ENCODE results near the gene IQSEC1.

IQSEC1 gene

DNA sequence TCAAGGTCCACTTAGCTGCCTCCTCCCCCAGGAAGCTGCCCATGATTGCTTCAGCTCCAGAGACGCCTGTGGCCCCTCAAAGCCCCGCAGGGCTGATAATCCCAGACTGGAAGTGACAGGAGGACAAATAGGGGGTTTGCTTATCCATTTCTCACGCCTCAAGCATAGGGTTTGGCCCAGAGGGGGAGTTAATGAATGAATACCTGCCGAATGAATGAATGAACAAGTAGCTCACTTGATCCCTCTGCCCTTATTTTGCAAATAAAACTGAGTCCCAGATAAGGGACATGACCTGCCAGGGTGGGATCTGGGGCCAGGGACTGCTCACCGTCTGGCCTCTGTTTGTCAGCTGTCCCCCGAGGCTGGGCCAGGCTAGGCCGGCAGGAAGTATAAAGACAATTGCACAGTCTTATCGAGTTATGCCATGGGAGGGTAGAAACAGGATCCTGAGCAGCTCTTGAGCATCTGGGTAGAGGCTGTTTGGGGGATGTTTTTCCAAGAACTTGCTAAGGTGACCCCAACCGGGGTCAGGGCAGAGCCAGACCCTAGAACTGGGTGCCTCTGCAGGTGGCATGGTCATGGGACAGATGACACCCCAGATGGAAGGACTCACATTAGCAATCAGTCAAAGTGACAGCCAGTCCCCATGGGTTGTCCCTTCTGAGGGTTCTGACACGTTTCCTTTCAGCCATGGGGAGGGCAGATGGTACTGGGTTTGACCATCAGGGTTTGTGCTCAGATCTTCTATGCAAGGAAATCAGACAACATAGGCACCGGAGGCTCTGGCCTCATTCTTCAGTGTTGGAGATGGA, 45.0 kb downstream of the IQSEC1 start:
- no peak for DNase-seq

DNA sequence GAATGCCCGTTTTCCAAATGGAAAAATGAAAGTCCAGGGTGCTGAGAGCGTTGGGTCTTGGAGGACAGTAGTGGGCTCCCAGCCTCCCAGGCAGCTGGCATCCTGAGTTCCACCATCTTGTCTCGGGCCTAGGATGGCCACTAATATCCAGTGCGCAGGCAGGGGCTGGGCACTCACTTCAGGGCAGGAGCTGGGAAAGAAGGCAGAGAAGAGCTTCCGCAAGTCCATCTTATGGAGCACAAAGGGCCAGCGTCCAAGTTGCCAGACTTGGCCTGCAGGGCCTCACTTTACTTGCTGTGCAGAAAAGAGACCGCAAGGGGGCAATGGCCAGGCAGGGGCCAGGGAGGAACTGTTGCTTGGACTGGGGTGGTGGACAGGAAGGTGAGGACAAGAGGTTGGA, 46.1 kb downstream of the IQSEC1 start:
- DNase-seq, result no peak

DNA sequence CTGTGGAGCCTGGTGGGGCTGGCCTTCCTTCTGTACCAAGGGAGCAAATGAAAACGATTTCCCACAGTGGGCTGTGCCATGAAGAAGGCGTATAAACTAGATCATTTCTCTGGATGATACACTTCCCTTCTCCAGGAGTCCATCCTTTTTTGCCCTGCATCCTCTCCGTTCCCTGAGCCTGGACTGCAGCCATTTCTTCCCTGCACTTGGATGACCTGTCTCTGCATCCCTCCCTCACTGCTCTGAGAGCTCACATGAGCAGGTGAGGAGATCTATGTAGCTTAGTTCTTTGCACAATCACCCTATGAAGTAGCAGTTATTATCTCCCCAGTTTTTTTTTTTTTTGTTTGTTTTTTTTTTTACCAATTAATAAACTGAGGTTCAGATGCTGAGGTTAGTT, 46.7 kb downstream of the IQSEC1 start:
- DNase-seq, result no peak

DNA sequence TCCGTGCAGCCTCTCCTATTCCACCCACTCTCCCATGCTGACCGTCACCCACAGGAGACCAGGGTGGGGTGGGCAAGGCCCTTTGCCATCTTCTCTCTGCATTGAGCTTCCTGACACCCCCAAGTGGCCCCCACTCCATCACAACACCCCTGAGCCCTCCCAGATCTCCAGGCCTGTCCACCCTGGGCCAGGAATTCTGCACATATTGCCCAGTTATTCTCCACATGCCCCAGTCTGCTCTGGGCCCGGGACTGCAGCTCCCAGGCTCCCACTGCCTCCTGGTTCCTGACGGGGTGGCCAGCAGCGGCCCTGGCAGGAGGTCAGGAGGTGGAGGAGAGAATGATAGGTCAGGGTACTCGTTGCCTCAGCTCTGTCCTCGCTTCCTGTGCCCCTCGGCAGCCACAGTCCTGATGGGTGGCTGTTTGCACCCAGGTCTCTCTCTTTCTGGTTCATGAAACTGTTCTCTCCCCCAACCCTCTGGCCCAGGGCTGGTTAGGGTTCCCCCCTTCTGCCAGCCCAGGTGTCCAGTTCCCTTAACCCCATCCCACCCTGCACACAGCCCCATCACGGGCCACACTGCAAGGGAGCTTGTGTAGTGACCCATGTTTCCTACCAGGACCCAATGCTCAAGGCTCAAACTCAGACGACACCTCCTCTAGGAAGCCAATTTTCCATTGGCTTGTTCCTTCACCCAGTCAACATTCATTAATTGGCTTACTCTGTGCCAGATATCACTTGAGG, 47.3 kb downstream of the IQSEC1 start:
- DNase-seq, result no peak

DNA sequence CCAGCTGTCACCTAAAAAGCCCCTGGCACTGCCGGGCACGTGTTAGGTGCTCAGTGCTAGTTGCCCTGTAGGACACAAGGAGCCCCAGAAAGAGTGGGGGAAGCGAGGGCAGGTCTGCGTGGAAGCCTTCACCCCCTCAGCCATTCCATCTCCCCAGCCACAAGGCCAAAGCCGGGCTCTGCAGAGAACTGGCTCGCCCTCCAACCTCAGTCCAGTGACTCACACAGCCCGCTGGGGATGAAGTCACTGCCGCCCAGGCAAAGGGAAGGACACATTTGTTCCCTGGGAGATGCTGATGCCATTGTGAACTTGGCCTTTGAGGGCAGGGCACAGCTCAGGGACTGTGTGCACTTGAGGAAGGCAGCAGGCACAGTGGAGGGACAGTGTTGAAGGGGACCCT, 48.1 kb downstream of the IQSEC1 start:
- peak in 6 of 14 donors; percentile 21 to 84 (median 25) for DNase-seq

DNA sequence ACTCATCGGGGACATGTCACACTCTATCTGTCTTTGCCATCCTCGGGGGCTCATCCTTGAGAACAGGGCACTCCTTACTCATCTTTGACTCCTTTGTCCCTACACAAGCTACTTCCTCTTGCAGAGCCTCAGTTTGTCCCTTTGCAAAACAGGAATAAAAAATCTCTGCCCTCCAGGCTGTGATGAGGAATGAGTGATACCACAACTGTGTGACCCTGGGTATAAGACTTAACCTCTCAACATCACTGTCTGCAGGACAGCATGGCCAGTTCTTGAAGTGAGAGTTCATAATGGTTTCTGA, 48.5 kb downstream of the IQSEC1 start:
- no peak for DNase-seq

DNA sequence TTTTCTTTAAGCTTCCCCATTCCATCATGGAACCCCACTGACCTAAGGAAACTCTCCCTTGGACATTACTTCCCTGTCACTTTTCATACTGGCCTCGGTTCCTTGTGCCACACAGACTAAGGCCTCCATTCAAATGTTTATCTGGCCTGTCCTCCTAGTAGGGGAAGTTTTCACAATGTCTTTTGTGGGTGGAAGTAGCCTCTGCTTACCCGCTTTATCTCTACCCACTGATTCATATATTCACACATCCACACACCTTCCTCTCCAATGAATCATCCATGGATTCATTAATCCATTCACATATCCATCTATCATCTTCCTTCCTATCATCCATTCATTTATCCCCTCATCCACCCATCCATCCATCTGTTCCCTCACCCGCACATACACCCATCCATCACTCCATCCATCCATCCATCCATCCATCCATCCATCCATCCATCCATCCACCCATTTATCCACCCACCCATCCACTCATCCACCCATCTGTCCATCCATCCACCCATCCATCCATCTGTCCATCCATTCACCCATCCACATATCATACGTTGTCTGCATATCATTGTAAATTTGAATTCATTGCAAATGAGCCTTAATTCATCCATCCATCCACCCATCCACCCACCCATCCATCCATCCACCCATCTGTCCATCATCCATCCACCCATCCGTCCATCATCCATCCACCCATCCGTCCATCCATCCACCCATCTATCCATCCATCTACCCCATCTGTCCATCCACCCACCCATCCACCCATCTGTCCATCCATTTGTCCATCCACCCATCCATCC, 49.1 kb downstream of the IQSEC1 start:
- no peak for DNase-seq

DNA sequence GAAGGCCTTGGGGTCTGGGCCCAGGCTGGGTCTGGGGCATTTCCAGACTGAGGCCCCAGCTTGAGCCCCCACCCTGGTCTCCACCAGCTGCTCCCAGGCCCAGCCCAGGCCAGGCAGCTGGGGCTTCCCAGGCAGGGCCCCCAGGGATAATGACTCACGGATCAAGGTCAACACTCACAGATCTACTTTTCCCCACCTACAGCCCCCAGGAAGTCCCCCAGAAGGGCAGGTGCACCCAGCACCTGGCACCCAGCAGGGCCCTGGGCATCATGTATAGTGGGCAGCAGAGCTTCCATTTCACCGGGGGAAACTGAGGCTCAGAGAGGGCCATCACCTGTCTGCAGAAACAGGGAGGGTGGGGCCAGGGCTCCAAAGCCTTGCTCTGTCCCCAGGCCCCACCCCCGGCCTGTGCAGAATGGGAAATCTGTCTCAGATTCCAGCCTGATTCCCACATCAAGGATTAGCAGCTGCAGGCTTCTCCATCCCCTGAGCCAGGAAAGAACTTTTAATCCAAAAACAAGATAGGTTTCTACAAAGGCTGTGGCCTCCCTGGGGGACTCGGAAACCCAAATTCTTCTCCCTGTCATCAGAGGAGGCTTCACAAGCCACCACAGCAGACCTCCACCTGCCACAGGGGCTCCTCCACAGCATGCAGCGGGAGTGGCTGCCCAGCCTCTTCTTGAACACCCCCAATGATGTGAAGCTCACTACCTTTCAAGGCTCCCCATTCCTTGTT, 49.8 kb downstream of the IQSEC1 start:
- DNase-seq, result no peak

DNA sequence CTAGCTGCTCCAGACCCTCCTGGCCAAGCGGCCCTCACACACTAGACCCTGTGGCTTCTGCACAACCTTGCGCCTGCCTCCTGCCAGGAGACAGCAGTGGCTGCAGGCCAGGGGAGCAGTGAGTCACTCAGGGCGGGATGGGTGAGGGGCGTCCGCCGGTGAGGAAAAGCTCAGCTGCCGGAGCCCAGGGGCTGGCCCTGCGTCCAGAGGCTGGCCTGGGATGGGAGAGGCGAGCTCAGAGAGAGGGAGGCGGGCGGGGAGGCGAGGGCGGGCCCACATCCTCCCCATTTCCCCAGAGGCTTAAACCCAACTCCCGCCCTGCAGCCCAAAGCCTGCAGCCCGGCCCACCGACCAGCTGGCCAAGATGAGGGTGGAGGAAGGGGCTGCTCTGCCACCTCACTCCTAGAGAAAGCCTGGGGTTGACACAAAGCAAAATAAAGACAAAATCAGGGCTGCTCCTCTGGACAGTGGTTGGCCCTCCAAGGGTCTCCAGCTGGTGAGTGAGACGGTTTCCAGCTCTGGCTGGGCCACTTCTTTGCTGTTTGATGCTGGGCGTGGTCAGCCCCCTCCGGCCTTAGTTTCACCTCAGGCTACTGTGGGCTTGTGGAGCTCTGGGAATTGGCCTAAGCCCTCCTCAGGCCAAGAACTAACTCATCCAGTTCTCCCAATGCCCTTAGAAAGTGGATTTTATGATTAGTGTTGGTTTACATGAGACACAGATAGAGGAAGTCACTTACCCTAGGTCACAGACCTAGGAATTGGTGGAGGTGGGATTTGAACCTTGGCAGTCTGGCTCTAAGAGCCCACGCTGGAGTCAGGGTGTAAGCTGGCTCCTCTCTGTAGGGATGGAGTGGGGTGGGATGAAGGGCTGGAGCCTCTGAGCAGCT, 50.6 kb downstream of the IQSEC1 start:
- peak in 9 of 14 donors; percentile 24 to 85 (median 42) for DNase-seq

DNA sequence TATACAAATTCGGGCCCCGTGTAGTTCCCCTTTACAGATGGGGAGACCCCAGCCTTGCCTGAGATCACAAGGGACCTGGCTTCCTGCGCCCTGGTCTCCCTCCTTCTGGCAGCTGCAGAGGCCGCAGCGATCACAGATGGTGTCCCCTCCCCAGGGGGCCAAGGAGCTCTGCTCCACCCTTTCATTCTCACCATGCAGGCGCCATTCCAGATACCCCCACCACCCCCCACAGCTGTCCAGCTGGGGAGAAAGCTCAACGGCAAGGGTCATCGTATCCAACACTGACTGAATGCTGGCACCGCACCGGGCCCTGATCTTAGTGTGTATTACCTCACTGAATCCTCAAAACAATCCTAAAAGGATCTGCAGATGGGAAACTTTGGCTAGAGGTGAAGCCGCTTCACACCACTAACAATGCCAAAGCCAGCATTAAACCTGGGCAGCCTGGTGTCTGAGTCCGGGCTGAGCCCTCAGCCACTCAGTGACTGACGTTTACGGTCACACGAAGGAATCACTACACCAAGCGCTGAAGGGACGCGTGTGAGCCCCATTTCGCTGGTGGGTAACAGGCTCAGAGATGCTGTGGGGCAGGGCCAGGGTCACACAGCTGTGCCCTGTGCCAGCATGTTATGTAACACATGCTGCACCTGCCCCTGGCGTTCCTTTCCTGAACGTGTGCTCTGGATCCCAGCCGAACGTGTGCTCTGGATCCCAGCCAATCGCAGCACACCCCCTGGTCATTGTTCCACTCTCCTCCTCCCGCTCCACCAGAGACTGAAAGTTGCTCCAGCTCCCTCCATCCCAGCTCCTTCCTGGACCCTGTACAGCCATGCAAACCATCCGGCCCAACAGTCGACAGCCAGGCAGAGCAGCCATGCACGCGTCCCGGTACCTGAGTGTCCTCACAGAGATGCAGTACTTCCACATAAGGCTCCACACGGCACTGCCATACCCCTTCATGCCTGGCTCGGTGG, 51.8 kb downstream of the IQSEC1 start:
- peak in 1 of 14 donors; percentile 45 for DNase-seq

DNA sequence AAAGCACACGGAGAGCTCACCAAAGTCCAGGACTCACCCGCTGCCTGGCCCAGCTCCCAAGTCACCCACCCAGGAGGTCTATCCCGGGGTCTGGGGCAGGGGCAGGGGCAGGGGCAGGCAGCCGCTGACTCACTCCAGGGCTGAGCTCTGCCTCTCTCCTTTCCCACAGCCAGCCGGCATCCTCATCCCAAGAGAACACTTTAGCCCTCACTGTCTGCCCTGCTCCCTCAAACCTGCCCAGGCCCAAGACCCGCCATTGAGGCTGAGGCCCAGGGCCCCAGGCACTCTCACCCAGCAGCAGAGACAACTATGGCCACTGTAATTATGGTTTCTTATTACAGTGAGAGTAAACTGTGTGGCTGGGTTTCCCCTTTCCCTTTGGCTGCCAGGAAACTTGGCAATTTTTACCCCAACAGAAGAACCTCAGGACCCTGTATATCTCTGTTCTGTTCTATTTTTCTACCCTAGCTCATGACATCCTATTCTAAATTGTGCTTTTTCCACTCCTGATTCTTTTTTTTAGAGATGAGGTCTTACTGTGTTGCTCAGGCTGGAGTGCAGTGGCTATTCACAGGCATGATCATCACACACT, 53.0 kb downstream of the IQSEC1 start:
- DNase-seq, result no peak

DNA sequence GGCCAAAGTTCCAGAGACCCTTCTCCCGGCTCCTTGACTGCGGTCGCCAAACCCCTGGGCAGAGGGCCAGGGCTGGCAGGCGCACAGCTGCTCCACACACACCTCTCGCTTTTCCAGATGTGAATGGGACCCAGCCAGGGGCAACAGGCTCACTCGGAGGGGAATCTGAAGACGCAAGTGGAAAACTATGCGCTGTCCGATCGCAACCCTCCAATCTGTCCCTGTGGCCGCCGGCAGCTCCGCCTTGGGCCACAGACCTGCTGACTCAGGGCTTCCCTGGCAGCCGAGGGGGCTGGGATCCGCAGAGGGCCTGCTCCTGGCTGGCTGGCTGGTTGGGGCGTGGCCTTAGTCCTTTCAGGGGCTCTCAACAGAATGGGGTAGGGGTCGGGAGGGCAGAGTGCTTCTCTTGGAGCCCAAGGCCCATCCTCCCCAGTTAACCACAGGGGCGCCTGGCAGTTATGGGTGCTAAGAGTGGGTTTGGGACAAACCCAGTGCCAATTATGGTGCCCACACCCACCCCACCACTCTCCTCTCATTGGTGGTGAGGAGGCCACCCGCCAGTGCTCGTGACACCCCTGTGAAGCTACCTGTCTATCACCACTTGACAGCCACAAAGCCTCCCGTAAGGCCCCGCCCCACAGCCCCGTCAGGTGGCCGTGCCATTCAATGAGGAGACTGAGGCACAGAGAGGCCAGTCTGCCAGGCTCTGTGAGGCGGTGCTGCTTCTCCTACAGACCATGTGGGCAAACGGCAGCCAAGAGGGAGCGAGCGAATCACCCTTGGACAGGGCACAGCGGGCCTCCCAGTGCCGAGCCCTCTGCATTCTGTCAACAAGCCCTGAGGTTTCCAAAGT, 53.8 kb downstream of the IQSEC1 start:
- peak in 8 of 14 donors; percentile 23 to 74 (median 48) for DNase-seq

DNA sequence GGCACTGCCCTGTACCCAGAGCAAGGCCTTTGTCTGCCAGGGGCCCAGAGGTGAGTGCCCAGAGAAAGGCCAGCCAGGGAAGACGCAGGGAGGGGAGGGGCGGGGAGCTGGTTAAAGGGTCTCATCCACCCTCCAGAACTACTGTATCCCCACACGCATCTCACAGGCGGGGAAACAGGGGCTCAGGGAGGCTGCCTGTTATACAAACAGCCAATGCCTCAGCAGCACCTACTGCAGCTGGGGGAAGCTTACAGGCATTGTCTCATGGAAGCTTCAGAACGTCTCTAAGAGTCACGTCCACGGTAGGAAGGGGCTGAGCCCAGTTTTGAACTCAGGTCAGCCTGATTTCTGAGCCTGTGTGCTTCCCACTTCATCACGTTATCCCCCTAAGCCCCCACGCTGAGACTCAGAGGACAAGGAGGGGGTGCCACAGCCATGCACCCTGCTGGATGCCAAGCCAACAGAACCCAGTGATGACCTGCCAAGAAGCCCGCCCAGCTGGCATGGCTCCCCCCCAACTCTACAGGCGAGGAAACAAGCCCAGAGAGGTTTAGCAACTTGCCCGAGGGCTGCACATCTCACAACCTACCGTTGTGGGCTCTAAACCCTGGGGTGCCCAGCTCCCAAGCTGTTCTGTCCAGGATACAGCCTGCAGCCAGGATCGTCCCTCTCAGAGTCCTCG, 54.5 kb downstream of the IQSEC1 start:
- DNase-seq, result peak in 2 of 14 donors; percentile 23 to 54

DNA sequence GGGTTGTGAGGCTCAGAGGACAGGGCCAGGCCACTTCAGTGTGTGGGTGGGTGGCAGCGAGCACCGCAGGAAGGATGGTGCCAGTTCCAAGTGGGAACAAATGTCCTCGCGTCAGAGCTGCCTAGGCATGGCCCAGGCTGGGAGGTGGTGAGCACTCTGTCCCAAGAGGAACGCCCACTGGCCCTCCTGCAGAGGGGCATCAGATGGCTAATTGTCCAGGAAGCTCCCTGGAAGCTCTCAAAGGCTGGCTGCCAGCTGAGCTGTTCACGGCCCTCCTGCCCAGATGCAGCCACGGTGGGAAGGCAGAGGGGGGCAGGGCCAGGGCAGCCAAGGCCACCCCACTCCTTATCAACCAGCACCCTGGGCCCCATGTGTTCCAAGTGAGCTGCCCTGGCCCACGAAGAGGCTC, 55.2 kb downstream of the IQSEC1 start:
- peak in 3 of 14 donors; percentile 21 to 62 (median 43) for DNase-seq

DNA sequence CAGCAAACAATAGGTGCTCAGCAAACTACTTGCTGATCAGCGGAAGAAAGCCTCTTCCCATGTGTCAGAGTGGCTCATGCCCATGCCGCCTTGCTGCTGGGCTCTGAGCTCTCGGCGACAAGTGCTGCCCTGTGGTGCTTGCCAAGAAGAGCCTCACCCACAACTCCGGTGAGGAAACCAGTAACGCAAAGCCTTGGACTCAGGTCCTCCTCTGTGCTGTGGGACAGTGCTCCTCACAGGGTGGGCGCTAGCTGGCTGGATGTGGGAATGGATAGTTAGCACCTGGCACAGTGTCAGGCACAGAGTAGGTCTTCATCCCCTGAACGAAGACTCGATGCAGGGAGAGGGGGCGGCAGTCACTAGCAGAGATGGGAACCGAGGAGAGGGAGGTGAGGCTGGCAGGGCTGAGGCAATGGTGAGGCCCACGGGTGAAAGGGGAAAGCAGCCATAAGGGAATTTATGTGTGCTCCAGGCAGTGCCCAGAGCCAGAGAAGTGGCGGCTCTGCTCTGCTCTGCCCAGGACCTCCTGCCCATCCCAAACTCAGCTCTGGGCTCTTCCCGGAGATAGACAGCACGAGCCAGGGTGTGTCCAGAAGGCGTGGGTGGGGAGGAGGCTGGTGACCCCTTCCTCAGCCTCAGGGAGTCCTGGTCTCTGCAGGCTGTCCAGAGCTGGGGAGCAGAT, 55.7 kb downstream of the IQSEC1 start:
- DNase-seq, result no peak

DNA sequence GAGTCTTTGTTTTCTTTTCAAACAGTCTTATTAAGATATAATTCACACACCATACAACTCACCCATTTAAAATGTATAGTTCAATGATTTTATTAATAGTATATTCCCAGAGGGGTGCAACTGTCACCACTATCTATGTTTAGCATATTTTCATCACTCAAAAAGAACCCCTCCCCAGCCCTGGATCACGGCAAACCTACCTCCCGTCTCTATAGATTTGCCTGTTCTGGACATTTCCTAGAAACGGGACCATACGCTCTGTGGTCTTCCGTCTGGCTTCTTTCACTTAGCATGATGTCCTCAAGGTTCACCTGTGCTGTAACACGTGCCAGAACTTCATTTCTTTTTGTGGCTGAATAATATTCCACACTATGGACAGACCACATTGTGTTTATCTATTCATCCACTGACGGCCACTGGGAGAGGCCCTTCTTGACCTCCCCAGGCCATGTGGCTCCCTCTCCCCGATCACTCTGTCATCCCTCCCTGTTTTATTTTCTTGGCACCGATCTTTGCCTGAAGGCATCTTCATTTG, 56.4 kb downstream of the IQSEC1 start:
- DNase-seq, result no peak

DNA sequence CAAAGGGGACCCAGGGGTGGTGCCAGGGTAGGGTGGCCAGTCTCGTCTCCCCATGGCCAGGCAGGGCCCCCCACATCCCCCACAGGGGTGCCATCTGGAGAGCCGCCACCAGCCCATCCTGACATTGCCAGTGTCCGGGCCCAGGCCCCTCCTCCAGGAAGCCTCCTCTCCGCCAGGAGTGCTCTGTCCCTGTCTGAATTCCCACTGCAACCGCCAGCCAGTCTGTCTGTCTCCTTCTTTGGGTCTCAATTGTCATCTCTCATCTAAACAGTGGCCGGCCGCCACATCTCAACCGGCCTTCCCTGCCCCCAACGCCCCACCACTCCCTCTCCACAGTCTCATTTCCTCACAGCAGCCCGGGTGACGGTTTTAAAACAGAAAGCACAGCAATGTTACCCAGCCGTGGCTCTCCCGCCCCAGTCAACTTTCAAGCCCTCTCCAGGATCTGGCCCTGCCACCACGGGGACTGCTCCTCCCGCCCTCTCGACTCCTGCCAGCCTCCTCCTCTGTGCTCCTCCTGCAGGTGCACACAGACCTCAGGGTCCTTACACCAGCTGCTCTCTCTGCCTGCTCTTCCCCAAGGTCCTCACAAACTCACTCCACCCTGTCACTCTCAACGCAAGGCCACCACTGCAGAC, 57.0 kb downstream of the IQSEC1 start:
- DNase-seq, result peak in 6 of 14 donors; percentile 24 to 63 (median 39)

Measured in C1 segment of cervical spinal cord (tissue), 14 donors.